Tibial nerve (tissue), 4 donors: Measurements from ENCODE around the gene MMP1. TPM values are rescaled to one million over a fixed set of nuclear protein-coding genes. Genes with fewer than 3 reads are reported as not detected.

Experiments
- DNase-seq, 2 donors: peaks; one replicate each; pipeline ENCODE4 v3.0.0-alpha.2; 2019; ENCODE audit warnings: low spot score in 2 of 2
- H3K27ac ChIP-seq, 4 donors: fragments of 200-600 bp; sonication (generic) in 3 of 4; one replicate each; pipeline ENCODE4 v1.5.1; 2017 to 2019; ENCODE audit warnings: mild to moderate bottlenecking in 1 of 4
- H3K27me3 ChIP-seq, 2 donors: fragments of 200-600 bp; sonication (generic) in 1 of 2; one replicate each; pipeline versions ENCODE4 v1.5.1 to v1.6.0; 2017 to 2019
- H3K36me3 ChIP-seq, 3 donors: fragments of 200-600 bp; sonication (generic); one replicate each; pipeline ENCODE4 v1.5.1; 2018 to 2019
- H3K4me1 ChIP-seq, 4 donors: fragments of 200-600 bp; sonication (generic) in 3 of 4; one replicate each; pipeline ENCODE4 v1.5.1; 2017 to 2019
- H3K4me3 ChIP-seq, 4 donors: fragments of 200-600 bp; sonication (generic) in 3 of 4; one replicate each; pipeline ENCODE4 v1.5.1; 2017 to 2019; ENCODE audit warnings: mild to moderate bottlenecking in 1 of 4, moderate library complexity in 1 of 4
- H3K9me3 ChIP-seq, 4 donors: fragments of 200-600 bp; sonication (generic) in 3 of 4; one replicate each; pipeline ENCODE4 v1.5.1; 2017 to 2019
- CTCF ChIP-seq, 5 experiments: fragments of 200-600 bp in 3 of 5; fragments of 450-650 bp in 2 of 5; sonication (generic) in 3 of 5; IDR thresholded peaks; one replicate each; pipeline ENCODE4 v1.5.1; 2016 to 2019; ENCODE audit warnings: antibody characterized with exemption in 5 of 5, mild to moderate bottlenecking in 3 of 5, moderate library complexity in 2 of 5
- EP300 ChIP-seq, 2 donors: sonication (generic); formaldehyde crosslinking; IDR thresholded peaks; one replicate each; pipeline ENCODE4 v1.6.1; 2017; ENCODE audit warnings: antibody characterized with exemption in 2 of 2, mild to moderate bottlenecking in 1 of 2
- POLR2A ChIP-seq, 2 donors: fragments of 450-650 bp; IDR thresholded peaks; one replicate each; pipeline ENCODE4 v1.6.1; 2017; ENCODE audit warnings: antibody characterized with exemption in 2 of 2, mild to moderate bottlenecking in 2 of 2, moderate library complexity in 2 of 2
- WGBS, 2 donors: methylation state at CpG; one replicate each; pipeline ENCODE4 v1.1.5; 2018; 5-methylcytosine and 5-hydroxymethylcytosine counted together
- total RNA-seq, 4 donors: library from RNA; depleted of rRNA; stranded (reverse); fragments of >200 nt; gene quantifications; one replicate each; pipeline ENCODE4 v1.1.0, GENCODE V29; 2016

The MMP1 gene
- total RNA-seq, 4 donors from 2014 or later = not detected

GRCh38 chr11:102767800-102768199 is 30.2 kb downstream of the MMP1 start:
- H3K4me3 ChIP-seq = no peak overlapping the region
- H3K4me1 ChIP-seq = no peaks in the 10 kb centered on the region
- H3K9me3 ChIP-seq = no peaks in the 10 kb centered on the region
- no peak for TF ChIP-seq POLR2A (IDR thresholded peaks at IDR 0.05)
- TF ChIP-seq EP300 (IDR thresholded peaks at IDR 0.05) = no peak
- no peak for TF ChIP-seq CTCF (IDR thresholded peaks at IDR 0.05)
- H3K36me3 ChIP-seq = no peaks in the 10 kb centered on the region
- H3K27me3 ChIP-seq = no peaks in the 10 kb centered on the region
- H3K27ac ChIP-seq = no peak overlapping the region
- WGBS, 2 donors = 61 to 68% methylated on average over 18 of the region's 18 CpGs
- DNase-seq = no peak

GRCh38 chr11:102763440-102763839 is 34.5 kb downstream of the MMP1 start:
- TF ChIP-seq CTCF (IDR thresholded peaks at IDR 0.05) (no peak), POLR2A (IDR thresholded peaks at IDR 0.05) (no peak), EP300 (IDR thresholded peaks at IDR 0.05) (no peak)
- H3K36me3 ChIP-seq = no peaks in the 10 kb centered on the region
- H3K9me3 ChIP-seq = no peaks in the 10 kb centered on the region
- H3K27me3 ChIP-seq = no peaks in the 10 kb centered on the region
- DNase-seq = no peak
- peaks cover 0 to 4% (median 0%) of the 10 kb centered on the region in 4 donors for H3K4me1 ChIP-seq
- H3K4me3 ChIP-seq = no peak overlapping the region
- 84 to 85% methylated on average over 2 of the region's 2 CpGs for WGBS, 2 donors
- no peak overlapping the region for H3K27ac ChIP-seq

- Histone ChIP-seq H3K36me3 (no peaks in the 10 kb centered on the region), H3K9me3 (no peaks in the 10 kb centered on the region), H3K4me1 (peaks cover 0 to 4% (median 0%) of the 10 kb centered on the region in 4 donors), H3K27me3 (no peaks in the 10 kb centered on the region), H3K4me3 (no peak overlapping the region), H3K27ac (no peak overlapping the region)
- no peak for DNase-seq
- no peak for TF ChIP-seq EP300 (IDR thresholded peaks at IDR 0.05)
- 41 to 52% methylated on average over 2 of the region's 2 CpGs for WGBS, 2 donors
These were observed 35.6 kb downstream of the MMP1 start for GRCh38 chr11:102762361-102762767.

GRCh38 chr11:102761646-102762238 is 36.2 kb downstream of the MMP1 start:
- Histone ChIP-seq H3K4me1 (peaks cover 0 to 4% (median 0%) of the 10 kb centered on the region in 4 donors), H3K4me3 (no peak overlapping the region), H3K9me3 (no peaks in the 10 kb centered on the region), H3K27me3 (no peaks in the 10 kb centered on the region), H3K36me3 (no peaks in the 10 kb centered on the region), H3K27ac (no peak overlapping the region)
- DNase-seq = no peak
- TF ChIP-seq POLR2A (IDR thresholded peaks at IDR 0.05) = no peak
- no peak for TF ChIP-seq CTCF (IDR thresholded peaks at IDR 0.05)
- TF ChIP-seq EP300 (IDR thresholded peaks at IDR 0.05) = no peak
- 51 to 53% methylated on average over 4 of the region's 4 CpGs for WGBS, 2 donors

- WGBS, 2 donors = 41 to 59% methylated on average over 4 of the region's 4 CpGs
- Histone ChIP-seq H3K4me1 (peaks cover 0 to 4% (median 0%) of the 10 kb centered on the region in 4 donors), H3K27me3 (no peaks in the 10 kb centered on the region), H3K36me3 (no peaks in the 10 kb centered on the region), H3K9me3 (no peaks in the 10 kb centered on the region), H3K4me3 (no peak overlapping the region), H3K27ac (no peak overlapping the region)
- peak in 1 of 2 donors; percentile 16 for DNase-seq
- TF ChIP-seq EP300 (IDR thresholded peaks at IDR 0.05) (peak in 1 of 2 donors; percentile 78), CTCF (IDR thresholded peaks at IDR 0.05) (no peak), POLR2A (IDR thresholded peaks at IDR 0.05) (no peak)
These were observed 37.5 kb downstream of the MMP1 start for GRCh38 chr11:102760344-102761035.
